Colonic mucosa (tissue), 4 donors: ENCODE measurements around the gene SCN1B. TPM values are rescaled to one million over a fixed set of nuclear protein-coding genes. Genes with fewer than 3 reads are reported as not detected.

Source experiments
- DNase-seq: peaks from one replicate; pipeline ENCODE4 v3.0.0-alpha.2; 2020
- H3K27ac ChIP-seq: fragments of 200-600 bp; one replicate; pipeline ENCODE4 v1.8.0; 2021
- H3K27me3 ChIP-seq: fragments of 200-600 bp; one replicate; pipeline ENCODE4 v1.8.0; 2021
- H3K36me3 ChIP-seq: fragments of 200-600 bp; one replicate; pipeline ENCODE4 v1.8.0; 2021
- H3K4me1 ChIP-seq: fragments of 200-600 bp; one replicate; pipeline ENCODE4 v1.8.0; 2021; ENCODE audit warnings: mild to moderate bottlenecking
- H3K4me3 ChIP-seq: fragments of 200-600 bp; one replicate; pipeline ENCODE4 v1.8.0; 2021
- H3K9ac ChIP-seq, 2 donors: one replicate each; pipeline ENCODE4 v1.7.0; 2013; ENCODE audit warnings: control low read depth in 2 of 2, low read depth in 2 of 2, low read length in 2 of 2
- H3K9me3 ChIP-seq: fragments of 200-600 bp; one replicate; pipeline ENCODE4 v1.8.0; 2021
- intact Hi-C: fragments of 100-400 bp; cut with DNase I; formaldehyde crosslinking; loops from one replicate; pipeline ENCODE4 v1.14.1; 2022
- total RNA-seq, 2 donors: library from RNA; stranded (reverse); fragmentation: NEBNext Ultra II Directional in 1 of 2; extraction: Animal tissue kit (Norgen Biotek cat#: 25700) in 1 of 2; gene quantifications; one replicate each; pipeline ENCODE4 v1.2.1, GENCODE V29; 2021
- TF ChIP-seq, protein P1 (sequence below): fragments of 200-600 bp; IDR thresholded peaks from one replicate; pipeline ENCODE4 v1.8.0; 2022; ENCODE audit warnings: antibody characterized with exemption, mild to moderate bottlenecking
- donor health status: healthy.
- donor health status: DM: no; HTN: no; CAD: no.
- donor health status: DM: no; HTN: no; CAD: no.

Gene SCN1B
- total RNA-seq, 2 donors from 2014 or later, result 1.8 to 2.1 TPM

DNA sequence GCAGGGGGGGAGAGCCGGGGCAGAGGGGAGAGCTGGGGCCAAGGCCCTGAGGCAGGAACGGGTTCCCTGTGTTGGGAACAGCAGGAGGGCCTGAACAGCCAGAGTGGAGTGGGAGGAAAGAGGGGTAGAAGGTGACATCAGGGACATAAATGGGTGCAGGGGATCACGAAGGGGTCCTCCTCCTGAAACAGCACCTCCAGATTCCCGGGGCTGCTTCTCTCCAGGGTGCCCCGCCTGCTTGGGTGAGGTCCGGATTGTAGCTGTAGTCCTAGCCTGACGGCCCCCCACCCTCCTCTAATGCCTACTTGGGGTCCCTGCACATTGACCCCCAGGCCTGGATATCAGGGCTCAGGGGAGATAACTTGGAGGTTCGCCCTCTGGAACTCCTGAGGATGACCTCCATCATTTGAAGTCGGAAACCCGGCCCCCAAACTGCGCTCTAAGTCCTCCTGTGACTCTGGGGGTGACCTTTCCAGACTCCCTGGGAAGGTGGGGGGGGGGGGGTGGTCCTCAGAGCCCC is 473 bp upstream of the SCN1B start:
- TF ChIP-seq, protein P1, sequence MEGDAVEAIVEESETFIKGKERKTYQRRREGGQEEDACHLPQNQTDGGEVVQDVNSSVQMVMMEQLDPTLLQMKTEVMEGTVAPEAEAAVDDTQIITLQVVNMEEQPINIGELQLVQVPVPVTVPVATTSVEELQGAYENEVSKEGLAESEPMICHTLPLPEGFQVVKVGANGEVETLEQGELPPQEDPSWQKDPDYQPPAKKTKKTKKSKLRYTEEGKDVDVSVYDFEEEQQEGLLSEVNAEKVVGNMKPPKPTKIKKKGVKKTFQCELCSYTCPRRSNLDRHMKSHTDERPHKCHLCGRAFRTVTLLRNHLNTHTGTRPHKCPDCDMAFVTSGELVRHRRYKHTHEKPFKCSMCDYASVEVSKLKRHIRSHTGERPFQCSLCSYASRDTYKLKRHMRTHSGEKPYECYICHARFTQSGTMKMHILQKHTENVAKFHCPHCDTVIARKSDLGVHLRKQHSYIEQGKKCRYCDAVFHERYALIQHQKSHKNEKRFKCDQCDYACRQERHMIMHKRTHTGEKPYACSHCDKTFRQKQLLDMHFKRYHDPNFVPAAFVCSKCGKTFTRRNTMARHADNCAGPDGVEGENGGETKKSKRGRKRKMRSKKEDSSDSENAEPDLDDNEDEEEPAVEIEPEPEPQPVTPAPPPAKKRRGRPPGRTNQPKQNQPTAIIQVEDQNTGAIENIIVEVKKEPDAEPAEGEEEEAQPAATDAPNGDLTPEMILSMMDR, result no peak
- no peaks in the 10 kb centered on the region for H3K4me1 ChIP-seq
- peaks cover 24% of the 10 kb centered on the region for H3K27me3 ChIP-seq
- H3K36me3 ChIP-seq, result no peaks in the 10 kb centered on the region
- peak overlapping the region in 1 of 2 donors; percentile 12 for H3K9ac ChIP-seq
- no peak overlapping the region for H3K4me3 ChIP-seq
- intact Hi-C loops, result no loop called here
- no peak overlapping the region for H3K27ac ChIP-seq
- no peak for DNase-seq
- H3K9me3 ChIP-seq, result no peaks in the 10 kb centered on the region

DNA sequence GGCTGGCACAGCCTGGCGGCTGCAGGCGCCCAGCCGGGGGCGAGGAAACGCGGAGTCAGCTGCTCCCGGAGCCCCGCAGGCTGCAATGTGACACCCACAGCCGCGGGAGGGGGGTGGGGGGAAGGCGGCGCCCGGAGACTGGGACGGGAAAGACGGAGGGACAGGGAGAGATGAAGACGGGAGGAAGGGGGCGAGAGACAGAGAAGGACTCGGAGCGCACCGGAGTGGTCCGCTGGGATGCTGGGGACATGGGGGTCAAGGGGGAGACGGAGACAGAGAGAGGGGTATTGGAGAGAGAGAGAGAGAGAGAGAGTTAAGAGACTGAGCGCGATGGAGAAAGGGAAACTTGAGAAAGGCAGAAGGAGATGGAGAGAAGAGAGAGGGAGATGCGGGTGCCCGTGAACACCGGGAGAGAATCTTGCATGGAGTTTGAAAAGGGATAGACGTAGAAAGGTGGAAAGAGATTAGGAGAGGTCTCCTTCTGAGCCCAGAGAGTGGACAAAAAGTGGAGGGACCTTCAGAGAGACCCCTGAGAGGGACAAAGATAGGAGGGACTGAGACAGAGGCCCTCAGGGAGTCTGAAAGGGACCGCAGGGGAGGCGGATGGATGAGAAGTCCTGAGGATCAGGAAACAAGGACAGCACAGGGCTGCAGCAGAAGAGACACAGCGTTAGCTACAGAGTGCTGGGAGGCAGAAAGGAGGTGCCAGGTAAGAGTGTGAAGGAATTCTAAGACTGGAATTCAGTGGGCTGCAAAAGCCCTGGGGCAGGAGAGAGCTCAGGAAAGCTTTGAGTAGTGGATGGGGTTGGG is 1.0 kb downstream of the SCN1B start:
- Histone ChIP-seq H3K27ac (no peak overlapping the region), H3K4me3 (peak overlapping the region; percentile 19), H3K9me3 (no peaks in the 10 kb centered on the region), H3K9ac (no peak overlapping the region), H3K27me3 (peaks cover 24% of the 10 kb centered on the region), H3K4me1 (no peaks in the 10 kb centered on the region), H3K36me3 (no peaks in the 10 kb centered on the region)
- TF ChIP-seq, protein P1, result no peak
- DNase-seq, result no peak
- intact Hi-C loops, result no loop called here

DNA sequence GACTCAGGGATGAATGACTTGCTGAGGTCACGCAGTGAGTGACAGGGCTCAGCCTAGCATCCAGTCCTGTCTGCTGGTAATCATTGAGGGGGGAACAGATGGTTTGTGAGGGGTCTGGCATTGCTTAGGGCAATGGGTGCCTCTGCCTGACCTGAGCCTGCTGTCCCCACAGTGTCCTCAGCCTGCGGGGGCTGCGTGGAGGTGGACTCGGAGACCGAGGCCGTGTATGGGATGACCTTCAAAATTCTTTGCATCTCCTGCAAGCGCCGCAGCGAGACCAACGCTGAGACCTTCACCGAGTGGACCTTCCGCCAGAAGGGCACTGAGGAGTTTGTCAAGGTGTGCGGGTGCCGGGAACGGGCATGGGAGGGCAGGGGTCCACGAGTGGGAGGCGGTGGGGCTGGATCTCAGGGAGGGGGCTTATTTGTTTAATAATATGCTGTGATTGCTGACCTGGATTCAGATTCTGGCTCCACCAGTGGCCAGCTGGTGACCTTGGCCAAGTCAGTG is 2.1 kb downstream of the SCN1B start:
- intact Hi-C loops, result no loop called here
- no peak for DNase-seq
- H3K9me3 ChIP-seq, result no peaks in the 10 kb centered on the region

DNA sequence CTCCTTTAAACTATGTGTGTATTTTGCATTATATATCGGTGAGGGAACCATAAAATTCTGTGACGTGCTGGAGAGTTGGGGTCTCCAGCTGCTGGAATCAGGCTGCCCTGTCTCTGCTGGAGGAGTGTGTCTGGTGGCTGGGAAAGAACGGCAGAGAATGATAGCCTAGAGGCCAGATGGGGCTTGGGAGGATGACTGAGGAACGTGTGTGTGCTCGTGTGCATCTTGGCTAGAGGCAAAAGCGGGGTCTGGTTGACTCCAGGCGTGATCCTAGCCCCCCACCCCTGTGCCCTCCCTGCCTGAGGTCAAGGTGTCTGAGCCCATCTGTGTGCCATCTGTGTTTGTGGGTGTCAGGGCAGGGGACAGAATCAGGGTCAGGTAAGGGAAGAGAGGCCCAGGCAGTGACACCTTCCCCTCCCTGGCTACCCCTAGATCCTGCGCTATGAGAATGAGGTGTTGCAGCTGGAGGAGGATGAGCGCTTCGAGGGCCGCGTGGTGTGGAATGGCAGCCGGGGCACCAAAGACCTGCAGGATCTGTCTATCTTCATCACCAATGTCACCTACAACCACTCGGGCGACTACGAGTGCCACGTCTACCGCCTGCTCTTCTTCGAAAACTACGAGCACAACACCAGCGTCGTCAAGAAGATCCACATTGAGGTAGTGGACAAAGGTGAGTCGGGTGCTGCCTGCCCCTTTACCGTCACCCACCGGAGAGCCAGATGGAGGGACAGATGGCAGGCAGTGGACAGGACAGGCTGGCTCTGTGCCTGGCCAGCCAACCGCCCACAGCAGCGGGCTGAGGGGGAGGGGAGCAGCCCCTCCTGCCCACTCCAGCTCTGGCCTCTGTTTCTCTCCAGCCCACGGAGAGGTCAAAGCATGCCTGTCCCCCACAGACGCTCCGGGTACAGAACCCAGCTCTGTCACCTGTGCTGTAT is 3.1 kb downstream of the SCN1B start:
- no peak overlapping the region for H3K9ac ChIP-seq
- no peak overlapping the region for H3K4me3 ChIP-seq
- H3K4me1 ChIP-seq, result no peaks in the 10 kb centered on the region
- H3K9me3 ChIP-seq, result no peaks in the 10 kb centered on the region
- peaks cover 24% of the 10 kb centered on the region for H3K27me3 ChIP-seq
- intact Hi-C loops, result no loop called here
- TF ChIP-seq, protein P1, result no peak
- H3K27ac ChIP-seq, result no peak overlapping the region
- DNase-seq, result no peak
- no peaks in the 10 kb centered on the region for H3K36me3 ChIP-seq

More for the DNA sequence above, 2.1 kb downstream of the SCN1B start:
- Histone ChIP-seq H3K27ac (no peak overlapping the region), H3K4me1 (no peaks in the 10 kb centered on the region), H3K36me3 (no peaks in the 10 kb centered on the region), H3K4me3 (no peak overlapping the region), H3K9ac (no peak overlapping the region), H3K27me3 (peaks cover 24% of the 10 kb centered on the region)
- TF ChIP-seq, protein P1, result no peak

DNA sequence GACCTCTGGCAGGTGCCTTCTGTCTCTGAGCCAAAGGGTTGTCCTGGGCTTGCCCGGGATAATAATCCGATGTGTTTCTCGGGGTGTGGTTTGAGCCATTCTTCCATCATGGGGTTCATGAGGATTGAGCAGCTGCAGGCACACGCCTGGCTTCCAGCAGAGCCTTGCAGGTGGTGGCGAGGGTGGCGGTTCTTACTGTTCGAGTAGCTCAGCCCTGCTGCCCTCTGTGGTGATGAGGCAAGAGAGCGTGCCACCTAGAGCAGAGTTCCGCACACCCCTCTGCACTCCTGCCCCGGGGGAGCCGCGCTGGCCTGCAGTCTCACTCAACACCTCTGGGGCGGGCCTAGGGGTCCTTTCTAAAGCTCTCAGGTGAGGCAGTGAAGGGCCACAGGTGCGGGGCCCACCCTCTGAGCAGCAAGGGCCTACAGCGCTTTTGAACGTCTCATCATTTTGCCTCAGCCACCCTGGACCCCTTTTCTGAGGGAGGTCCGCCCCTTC is 3.8 kb downstream of the SCN1B start:
- H3K36me3 ChIP-seq, result no peaks in the 10 kb centered on the region
- no peak for DNase-seq
- peaks cover 24% of the 10 kb centered on the region for H3K27me3 ChIP-seq
- no peak overlapping the region for H3K9ac ChIP-seq
- H3K9me3 ChIP-seq, result no peaks in the 10 kb centered on the region
- H3K27ac ChIP-seq, result no peak overlapping the region
- TF ChIP-seq, protein P1, result no peak
- intact Hi-C loops, result no loop called here
- no peaks in the 10 kb centered on the region for H3K4me1 ChIP-seq
- H3K4me3 ChIP-seq, result no peak overlapping the region
